OCI-LY7 (cell line): ENCODE data around the gene MACROD2. TPM values are rescaled to one million over a fixed set of nuclear protein-coding genes. Genes with fewer than 3 reads are reported as not detected.

Experiments
- BruUV-seq: library from RNA; stranded (reverse); fragments of 400-500 nt; replicated peaks from 2 replicates; lab custom pipeline; 2021; lab: Mats Ljungman, UMichigan
- CTCF ChIA-PET: fragments of 300-600 bp; sonication (Branson Sonifier 250); formaldehyde crosslinking; loops from one replicate; lab custom pipeline; 2022; ENCODE audit warnings: antibody characterized with exemption; ENCODE audit not compliant: unreplicated experiment; lab: Charles Lee
- POLR2A ChIA-PET: fragments of 300-600 bp; sonication (Branson Sonifier 250); formaldehyde crosslinking; loops from one replicate; lab custom pipeline; 2022; ENCODE audit warnings: antibody characterized with exemption; lab: Charles Lee
- DNase-seq: peaks from one replicate; pipeline ENCODE4 v3.0.0-alpha.2; 2015; ENCODE audit warnings: low spot score
- H2AFZ ChIP-seq: fragments of 200-600 bp; sonication (generic), shearing (Covaris generic); 2 replicates; pipeline ENCODE4 v1.6.1; 2014; ENCODE audit warnings: mild to moderate bottlenecking, antibody characterized with exemption, low read length, moderate library complexity
- H3K27ac ChIP-seq: fragments of 200-600 bp; sonication (generic); 2 replicates; pipeline ENCODE4 v1.5.1; 2014; ENCODE audit warnings: mixed run types, low read depth, mild to moderate bottlenecking, moderate library complexity, low read length, inconsistent platforms; ENCODE audit not compliant: poor library complexity, severe bottlenecking
- H3K36me3 ChIP-seq: fragments of 200-600 bp; sonication (generic); 2 replicates; pipeline ENCODE4 v1.6.1; 2014; ENCODE audit warnings: mild to moderate bottlenecking, antibody characterized with exemption, low read length, moderate library complexity, mixed read lengths; ENCODE audit not compliant: insufficient read depth
- H3K4me1 ChIP-seq: fragments of 200-600 bp; sonication (generic); 2 replicates; pipeline ENCODE4 v1.5.1; 2014; ENCODE audit warnings: mild to moderate bottlenecking, low read length; ENCODE audit not compliant: insufficient read depth, poor library complexity, severe bottlenecking
- H3K4me2 ChIP-seq: fragments of 200-600 bp; sonication (generic); 2 replicates; pipeline ENCODE4 v1.6.1; 2014; ENCODE audit warnings: mild to moderate bottlenecking, low read length
- H3K4me3 ChIP-seq: fragments of 200-600 bp; sonication (generic); 2 replicates; pipeline ENCODE4 v1.5.1; 2014; ENCODE audit warnings: mild to moderate bottlenecking, low read depth, low read length; ENCODE audit not compliant: poor library complexity, severe bottlenecking
- H3K79me2 ChIP-seq: fragments of 200-600 bp; sonication (generic); 2 replicates; pipeline ENCODE4 v1.6.1; 2016; ENCODE audit warnings: low read depth, mild to moderate bottlenecking, low read length, moderate library complexity, mixed read lengths; ENCODE audit not compliant: insufficient read depth
- H3K9me2 ChIP-seq: fragments of 200-600 bp; sonication (generic); 2 replicates; pipeline ENCODE4 v1.6.1; 2016; ENCODE audit warnings: mild to moderate bottlenecking, low read length, mixed read lengths; ENCODE audit not compliant: insufficient read depth
- H3K9me3 ChIP-seq: fragments of 200-600 bp; sonication (generic); 2 replicates; pipeline ENCODE4 v1.6.1; 2014; ENCODE audit warnings: mild to moderate bottlenecking, mixed run types, low read length, mixed read lengths
- H4K20me1 ChIP-seq: fragments of 200-600 bp; sonication (generic); 2 replicates; pipeline ENCODE4 v1.6.1; 2014; ENCODE audit warnings: mild to moderate bottlenecking, antibody characterized with exemption, low read length, moderate library complexity, mixed read lengths; ENCODE audit not compliant: insufficient read depth
- CTCF ChIP-seq: fragments of 200-600 bp; sonication (generic); conservative IDR thresholded peaks from 2 replicates; pipeline ENCODE4 v1.5.1; 2014; ENCODE audit warnings: mild to moderate bottlenecking, antibody characterized with exemption, low read length, moderate library complexity, mixed read lengths
- EZH2phosphoT487 ChIP-seq: fragments of 200-600 bp; sonication (generic); IDR thresholded peaks from 2 replicates; pipeline ENCODE4 v1.6.1; 2018; ENCODE audit warnings: low read depth, borderline replicate concordance, mild to moderate bottlenecking, mixed run types, antibody characterized with exemption, low read length, moderate library complexity, mixed read lengths
- intact Hi-C: fragments of 100-400 bp; cut with micrococcal nuclease; formaldehyde crosslinking; loops from one replicate; pipeline ENCODE4 v1.10.0; 2022; ENCODE audit not compliant: unreplicated experiment
- total RNA-seq, 2 experiments: library from RNA; depleted of rRNA in 1 of 2; stranded (reverse); fragments of >200 nt in 1 of 2; shearing (Covaris generic) in 1 of 2; gene quantifications; 2 replicates each; pipeline ENCODE4 v1.2.3, GENCODE V29; 2014 to 2022

The MACROD2 gene
- total RNA-seq, 2 experiments from 2014 or later: 0.09 to 4.5 TPM

GRCh38 chr20:15449061-15449460 lies 1453.7 kb downstream of the MACROD2 start:
- no TSS peak for BruUV-seq
- Histone ChIP-seq H3K27ac (no peak overlapping the region), H3K79me2 (no peaks in the 10 kb centered on the region), H3K9me3 (no peaks in the 10 kb centered on the region), H3K9me2 (no peaks in the 10 kb centered on the region), H4K20me1 (no peaks in the 10 kb centered on the region), H3K36me3 (no peaks in the 10 kb centered on the region), H2AFZ (no peak overlapping the region), H3K4me3 (no peak overlapping the region), H3K4me2 (no peak overlapping the region), H3K4me1 (no peaks in the 10 kb centered on the region)
- intact Hi-C loops: no loop called here
- POLR2A ChIA-PET: no interaction called here
- CTCF ChIA-PET: no interaction called here
- DNase-seq: no peak
- no peak for TF ChIP-seq CTCF
- TF ChIP-seq EZH2phosphoT487: no peak

- Histone ChIP-seq H4K20me1 (no peaks in the 10 kb centered on the region), H3K4me2 (no peak overlapping the region), H3K4me1 (no peaks in the 10 kb centered on the region), H3K9me3 (no peaks in the 10 kb centered on the region), H2AFZ (no peak overlapping the region), H3K9me2 (no peaks in the 10 kb centered on the region), H3K36me3 (no peaks in the 10 kb centered on the region), H3K27ac (no peak overlapping the region), H3K4me3 (no peak overlapping the region), H3K79me2 (no peaks in the 10 kb centered on the region)
- ChIA-PET CTCF (no interaction called here), POLR2A (no interaction called here)
- intact Hi-C loops: no loop called here
- BruUV-seq: no TSS peak
- DNase-seq: no peak
- TF ChIP-seq CTCF: no peak
- no peak for TF ChIP-seq EZH2phosphoT487
Observed at GRCh38 chr20:15451241-15451640, 1455.9 kb downstream of the MACROD2 start.

- Histone ChIP-seq H3K27ac (no peak overlapping the region), H3K36me3 (no peaks in the 10 kb centered on the region), H3K4me3 (no peak overlapping the region), H2AFZ (no peak overlapping the region), H3K4me1 (no peaks in the 10 kb centered on the region), H3K79me2 (no peaks in the 10 kb centered on the region), H3K9me2 (no peaks in the 10 kb centered on the region), H3K9me3 (no peaks in the 10 kb centered on the region), H4K20me1 (no peaks in the 10 kb centered on the region), H3K4me2 (no peak overlapping the region)
- TF ChIP-seq CTCF (no peak), EZH2phosphoT487 (no peak)
- DNase-seq: no peak
- intact Hi-C loops: no loop called here
- POLR2A ChIA-PET: no interaction called here
- CTCF ChIA-PET: no interaction called here
- BruUV-seq: no TSS peak
Observed at GRCh38 chr20:15455279-15455678, 1460.0 kb downstream of the MACROD2 start.
